H1 (cell line): Measurements from ENCODE around the gene CFAP74.

Experiments used
- CEBPB ChIP-seq: IDR thresholded peaks from 2 replicates; pipeline ENCODE4 v1.6.1; 2012; ENCODE audit warnings: low read depth, low read length
- CTBP2 ChIP-seq: IDR thresholded peaks from 2 replicates; pipeline ENCODE4 v1.7.0; 2011; ENCODE audit warnings: borderline replicate concordance, mild to moderate bottlenecking, moderate library complexity, mixed read lengths, low read length; ENCODE audit not compliant: insufficient read depth, insufficient read length
- HDAC2 ChIP-seq, 2 experiments: fragments of 300-600 bp in 1 of 2; sonication (generic) in 1 of 2; IDR thresholded peaks; 2 replicates each; pipeline ENCODE4 v1.6.1; 2011 to 2012; ENCODE audit warnings: low read depth in 2 of 2, low read length in 2 of 2, mild to moderate bottlenecking in 2 of 2, moderate library complexity in 2 of 2, borderline replicate concordance in 1 of 2, inconsistent platforms in 1 of 2
- JUND ChIP-seq: IDR thresholded peaks from 2 replicates; pipeline ENCODE4 v1.6.1; 2011; ENCODE audit warnings: mild to moderate bottlenecking, improper control_type of control experiment, low read length
- KDM5A ChIP-seq: fragments of 200-600 bp; IDR thresholded peaks from 2 replicates; pipeline ENCODE4 v1.7.1; 2012; ENCODE audit warnings: mild to moderate bottlenecking, low read length, inconsistent platforms, mixed read lengths
- MAFK ChIP-seq: IDR thresholded peaks from 2 replicates; pipeline ENCODE4 v1.6.1; 2012; ENCODE audit warnings: low read depth, mild to moderate bottlenecking, improper control_type of control experiment, low read length
- POLR2A ChIP-seq, 2 experiments: IDR thresholded peaks; 1 replicate in 1 of 2; 2 replicates in 1 of 2; pipeline ENCODE4 v1.6.1; 2011; ENCODE audit warnings: low read depth in 2 of 2, low read length in 2 of 2, mild to moderate bottlenecking in 2 of 2; ENCODE audit errors: control extremely low read depth in 1 of 2
- POLR2AphosphoS5 ChIP-seq: IDR thresholded peaks from 2 replicates; pipeline ENCODE4 v1.6.1; 2011; ENCODE audit warnings: low read depth, low read length
- SIN3A ChIP-seq, 2 experiments: IDR thresholded peaks in 1 of 2; conservative IDR thresholded peaks in 1 of 2; 2 replicates each; pipeline ENCODE4 v1.6.1; 2011 to 2012; ENCODE audit warnings: low read length in 2 of 2, improper control_type of control experiment in 1 of 2, low read depth in 1 of 2, mild to moderate bottlenecking in 1 of 2
- SRF ChIP-seq: IDR thresholded peaks from 2 replicates; pipeline ENCODE4 v1.6.1; 2011; ENCODE audit warnings: mild to moderate bottlenecking, low read depth, low read length, moderate library complexity
- SUZ12 ChIP-seq: fragments of 200-600 bp; sonication (generic); IDR thresholded peaks from 2 replicates; pipeline ENCODE4 v1.6.1; 2012; ENCODE audit warnings: mild to moderate bottlenecking, inconsistent platforms, low read length, moderate library complexity, mixed read lengths
- TEAD4 ChIP-seq: IDR thresholded peaks from 2 replicates; pipeline ENCODE4 v1.6.1; 2012; ENCODE audit warnings: low read depth, low read length, inconsistent platforms, mixed read lengths
- TF ChIP-seq, protein P1 (sequence below), 3 experiments: IDR thresholded peaks; 1 replicate in 2 of 3; 2 replicates in 1 of 3; pipeline versions ENCODE4 v1.5.1 to v1.6.1; 2011; ENCODE audit warnings: low read length in 3 of 3, mild to moderate bottlenecking in 3 of 3, inconsistent platforms in 2 of 3, low read depth in 1 of 3, moderate library complexity in 1 of 3; ENCODE audit not compliant: insufficient read depth in 1 of 3; ENCODE audit errors: control extremely low read depth in 1 of 3
- TF ChIP-seq, protein P2 (sequence below): IDR thresholded peaks from 2 replicates; pipeline ENCODE4 v1.6.1; 2011; ENCODE audit warnings: low read length, improper control_type of control experiment

DNA sequence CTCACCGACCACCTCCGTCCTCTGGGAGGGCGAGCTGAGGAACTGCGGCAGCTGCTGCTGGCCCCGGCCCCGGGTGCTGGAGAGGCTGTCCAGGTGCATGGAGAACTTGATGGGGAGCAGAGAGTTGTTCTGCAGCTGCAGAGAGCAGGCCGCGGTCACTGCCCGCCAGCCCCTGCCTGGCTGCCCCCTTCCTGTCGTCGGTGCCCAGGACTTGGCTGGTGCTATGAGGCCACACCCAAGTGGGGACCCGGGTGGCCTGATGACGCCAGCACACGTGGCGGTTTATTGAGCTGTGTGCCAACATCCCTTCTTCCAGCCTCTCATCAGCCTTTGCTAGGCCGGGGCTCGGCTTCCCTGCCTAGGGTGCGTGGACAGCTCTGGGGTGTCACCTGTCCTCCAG, 79.2 kb downstream of the CFAP74 start:
- TF ChIP-seq CEBPB, result no peak
- no peak for TF ChIP-seq POLR2A (IDR thresholded peaks at IDR 0.05; ENCODE audit: control extremely low read depth in 1 of 2, low read depth in 2 of 2, low read length in 2 of 2)
- no peak for TF ChIP-seq SRF
- TF ChIP-seq POLR2AphosphoS5, result no peak
- no peak for TF ChIP-seq CTBP2
- no peak for TF ChIP-seq HDAC2 (IDR thresholded peaks at IDR 0.05; ENCODE audit: borderline replicate concordance in 1 of 2, low read depth in 2 of 2, low read length in 2 of 2)
- no peak for TF ChIP-seq TEAD4
- TF ChIP-seq, protein P1, sequence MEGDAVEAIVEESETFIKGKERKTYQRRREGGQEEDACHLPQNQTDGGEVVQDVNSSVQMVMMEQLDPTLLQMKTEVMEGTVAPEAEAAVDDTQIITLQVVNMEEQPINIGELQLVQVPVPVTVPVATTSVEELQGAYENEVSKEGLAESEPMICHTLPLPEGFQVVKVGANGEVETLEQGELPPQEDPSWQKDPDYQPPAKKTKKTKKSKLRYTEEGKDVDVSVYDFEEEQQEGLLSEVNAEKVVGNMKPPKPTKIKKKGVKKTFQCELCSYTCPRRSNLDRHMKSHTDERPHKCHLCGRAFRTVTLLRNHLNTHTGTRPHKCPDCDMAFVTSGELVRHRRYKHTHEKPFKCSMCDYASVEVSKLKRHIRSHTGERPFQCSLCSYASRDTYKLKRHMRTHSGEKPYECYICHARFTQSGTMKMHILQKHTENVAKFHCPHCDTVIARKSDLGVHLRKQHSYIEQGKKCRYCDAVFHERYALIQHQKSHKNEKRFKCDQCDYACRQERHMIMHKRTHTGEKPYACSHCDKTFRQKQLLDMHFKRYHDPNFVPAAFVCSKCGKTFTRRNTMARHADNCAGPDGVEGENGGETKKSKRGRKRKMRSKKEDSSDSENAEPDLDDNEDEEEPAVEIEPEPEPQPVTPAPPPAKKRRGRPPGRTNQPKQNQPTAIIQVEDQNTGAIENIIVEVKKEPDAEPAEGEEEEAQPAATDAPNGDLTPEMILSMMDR (IDR thresholded peaks at IDR 0.05; ENCODE audit: control extremely low read depth in 1 of 3, insufficient read depth in 1 of 3, low read depth in 1 of 3, low read length in 3 of 3), result no peak
- TF ChIP-seq, protein P2, sequence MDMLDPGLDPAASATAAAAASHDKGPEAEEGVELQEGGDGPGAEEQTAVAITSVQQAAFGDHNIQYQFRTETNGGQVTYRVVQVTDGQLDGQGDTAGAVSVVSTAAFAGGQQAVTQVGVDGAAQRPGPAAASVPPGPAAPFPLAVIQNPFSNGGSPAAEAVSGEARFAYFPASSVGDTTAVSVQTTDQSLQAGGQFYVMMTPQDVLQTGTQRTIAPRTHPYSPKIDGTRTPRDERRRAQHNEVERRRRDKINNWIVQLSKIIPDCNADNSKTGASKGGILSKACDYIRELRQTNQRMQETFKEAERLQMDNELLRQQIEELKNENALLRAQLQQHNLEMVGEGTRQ, result no peak
- TF ChIP-seq SUZ12, result no peak
- TF ChIP-seq KDM5A, result no peak
- TF ChIP-seq SIN3A (conservative IDR thresholded peaks at IDR 0.05 in 1 of 2, IDR thresholded peaks at IDR 0.05 in 1 of 2; ENCODE audit: low read depth in 1 of 2, low read length in 2 of 2), result no peak
- TF ChIP-seq JUND, result no peak
- no peak for TF ChIP-seq MAFK
